Calu3 (cell line): ENCODE measurements around the gene BCL7A. TPM values are rescaled to one million over a fixed set of nuclear protein-coding genes. Genes with fewer than 3 reads are reported as not detected.

Experiments
- BruUV-seq: library from RNA; stranded (reverse); fragments of 400-500 nt; replicated peaks from 2 replicates; lab custom pipeline; 2021; lab: Mats Ljungman, UMichigan
- CTCF ChIA-PET: fragments of 300-600 bp; sonication (Branson Sonifier 250); formaldehyde crosslinking; loops from one replicate; lab custom pipeline; 2022; ENCODE audit warnings: antibody characterized with exemption; lab: Charles Lee
- DNase-seq: peaks from one replicate; pipeline ENCODE4 v3.0.0; 2022
- H3K27ac Mint-ChIP-seq: one replicate; pipeline ENCODE4 v1.8.0; 2022; ENCODE audit warnings: mixed read lengths; ENCODE audit not compliant: unreplicated experiment
- H3K27me3 Mint-ChIP-seq: one replicate; pipeline ENCODE4 v1.8.0; 2022; ENCODE audit warnings: mixed read lengths; ENCODE audit not compliant: unreplicated experiment
- H3K36me3 Mint-ChIP-seq: one replicate; pipeline ENCODE4 v1.8.0; 2022; ENCODE audit warnings: mild to moderate bottlenecking, moderate library complexity, mixed read lengths; ENCODE audit not compliant: insufficient read depth, unreplicated experiment
- H3K4me1 Mint-ChIP-seq: one replicate; pipeline ENCODE4 v1.8.0; 2022; ENCODE audit warnings: mild to moderate bottlenecking, low read depth, mixed read lengths; ENCODE audit not compliant: unreplicated experiment
- H3K4me3 Mint-ChIP-seq: one replicate; pipeline ENCODE4 v1.8.0; 2022; ENCODE audit warnings: mild to moderate bottlenecking, low read depth, moderate library complexity, mixed read lengths; ENCODE audit not compliant: unreplicated experiment
- H3K9me3 Mint-ChIP-seq: one replicate; pipeline ENCODE4 v1.8.0; 2022; ENCODE audit warnings: low read depth, mixed read lengths; ENCODE audit not compliant: unreplicated experiment
- CTCF ChIP-seq: fragments of 200-600 bp; IDR thresholded peaks from one replicate; pipeline ENCODE4 v1.8.0; 2022; ENCODE audit warnings: antibody characterized with exemption; ENCODE audit not compliant: unreplicated experiment
- intact Hi-C: fragments of 100-400 bp; cut with micrococcal nuclease; formaldehyde crosslinking; loops from one replicate; pipeline ENCODE4 v1.10.0; 2022; ENCODE audit not compliant: unreplicated experiment
- total RNA-seq: library from RNA; stranded (reverse); gene quantifications from 2 replicates; pipeline ENCODE4 v1.2.3, GENCODE V29; 2022

Gene BCL7A
- total RNA-seq, 1 experiment from 2014 or later = 21.0 TPM

- Mint-ChIP-seq H3K9me3 (peaks cover 4% of the 10 kb centered on the region), H3K27me3 (no peaks in the 10 kb centered on the region), H3K27ac (no peak overlapping the region), H3K4me3 (no peak overlapping the region), H3K36me3 (no peaks in the 10 kb centered on the region), H3K4me1 (no peaks in the 10 kb centered on the region)
- no peak for DNase-seq
- CTCF ChIA-PET = interaction anchor here (1.2 to 1.6 kb wide), 2 partner anchors 12 to 20 kb away, joined by 3 to 5 read pairs; no protein-coding TSS in a partner anchor
- intact Hi-C loops = no loop called here
- no peak for TF ChIP-seq CTCF
- BruUV-seq = no TSS peak
Measured at GRCh38 chr12:122003651-122004611, 17.8 kb upstream of the BCL7A start.

- BruUV-seq = no TSS peak
- CTCF ChIA-PET = interaction anchor here (1.2 kb wide), 1 partner anchor 19 kb away, joined by 3 read pairs; no protein-coding TSS in a partner anchor
- DNase-seq = no peak
- Mint-ChIP-seq H3K27ac (no peak overlapping the region), H3K27me3 (no peaks in the 10 kb centered on the region), H3K9me3 (peaks cover 3% of the 10 kb centered on the region), H3K36me3 (no peaks in the 10 kb centered on the region), H3K4me3 (no peak overlapping the region), H3K4me1 (no peaks in the 10 kb centered on the region)
- intact Hi-C loops = no loop called here
- TF ChIP-seq CTCF = no peak
Measured at GRCh38 chr12:122004633-122005071, 17.0 kb upstream of the BCL7A start.

- BruUV-seq = no TSS peak
- no peaks in the 10 kb centered on the region for H3K27me3 Mint-ChIP-seq
- H3K27ac Mint-ChIP-seq = no peak overlapping the region
- H3K36me3 Mint-ChIP-seq = no peaks in the 10 kb centered on the region
- no peaks in the 10 kb centered on the region for H3K4me1 Mint-ChIP-seq
- CTCF ChIA-PET = interaction anchor here (1.2 kb wide), 1 partner anchor 18 kb away, joined by 3 read pairs; no protein-coding TSS in a partner anchor
- no peak for DNase-seq
- H3K4me3 Mint-ChIP-seq = no peak overlapping the region
- no peaks in the 10 kb centered on the region for H3K9me3 Mint-ChIP-seq
- no peak for TF ChIP-seq CTCF
- intact Hi-C loops = no loop called here
Measured at GRCh38 chr12:122005252-122005776, 16.4 kb upstream of the BCL7A start.

- no peak for DNase-seq
- H3K4me3 Mint-ChIP-seq = no peak overlapping the region
- no peak overlapping the region for H3K27ac Mint-ChIP-seq
- no TSS peak for BruUV-seq
- intact Hi-C loops = no loop called here
- CTCF ChIA-PET = interaction anchor here (0.6 to 0.7 kb wide), 5 partner anchors 9 to 851 kb away, joined by 3 to 8 read pairs (median 4); no protein-coding TSS in a partner anchor
- H3K9me3 Mint-ChIP-seq = no peaks in the 10 kb centered on the region
- no peaks in the 10 kb centered on the region for H3K4me1 Mint-ChIP-seq
- no peak for TF ChIP-seq CTCF
- H3K27me3 Mint-ChIP-seq = no peaks in the 10 kb centered on the region
- no peaks in the 10 kb centered on the region for H3K36me3 Mint-ChIP-seq
Measured at GRCh38 chr12:122006186-122006926, 15.3 kb upstream of the BCL7A start.
